GM18505 (cell line): Measurements from ENCODE around the gene GSTO2.

Experiments
- ATAC-seq: cut with Tn5 transposase; IDR thresholded peaks from one replicate; pipeline ENCODE4 v1.9.1; 2021; ENCODE audit not compliant: unreplicated experiment
- POLR2A ChIP-seq: IDR thresholded peaks from 4 replicates; pipeline ENCODE4 v1.6.1; 2011; ENCODE audit warnings: borderline replicate concordance; ENCODE audit not compliant: insufficient read depth, insufficient read length; ENCODE audit errors: extremely low read depth

GSTO2 gene

DNA sequence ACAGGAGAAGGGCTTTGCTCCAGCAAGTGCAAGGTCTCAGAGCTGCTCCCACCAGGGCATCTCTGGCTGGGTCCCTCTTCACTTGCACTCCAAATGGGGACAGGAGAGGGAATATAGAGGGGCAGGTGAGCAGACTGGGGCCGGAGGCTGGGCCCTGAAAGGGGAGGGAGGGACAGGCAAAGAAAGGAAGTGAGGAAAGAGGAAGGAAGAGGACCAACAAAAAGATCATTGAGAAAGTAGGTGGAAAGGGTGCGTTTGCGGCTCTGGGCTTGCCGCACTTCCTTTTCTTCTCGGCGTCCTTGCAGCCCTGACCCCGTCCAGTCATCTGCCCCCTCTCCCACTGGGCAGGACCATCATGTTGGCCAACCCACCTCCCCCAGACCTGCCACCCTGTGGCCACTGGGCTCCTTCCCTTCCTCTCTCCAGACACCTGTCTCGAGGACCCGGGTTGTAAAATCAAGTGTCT lies 55.3 kb downstream of the GSTO2 start:
- no peak for TF ChIP-seq POLR2A
- ATAC-seq = no peak

DNA sequence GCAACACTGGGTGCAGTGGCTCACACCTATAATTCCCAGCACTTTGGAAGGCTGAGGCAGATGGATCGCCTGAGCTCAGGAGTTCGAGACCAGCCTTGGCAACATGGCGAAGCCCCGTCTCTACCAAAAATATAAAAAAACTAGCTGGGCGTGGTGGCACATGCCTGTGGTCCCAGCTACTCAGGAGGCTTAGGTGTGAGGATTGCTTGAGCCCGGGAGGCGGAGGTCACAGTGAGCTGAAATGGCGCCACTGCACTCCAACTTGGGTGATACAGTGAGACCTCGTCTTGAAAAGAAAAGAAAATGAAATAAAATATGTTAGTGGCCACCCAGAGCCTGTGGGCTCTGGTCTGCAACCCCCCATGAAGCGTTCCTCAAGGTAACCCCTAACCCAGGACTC lies 55.9 kb downstream of the GSTO2 start:
- no peak for ATAC-seq
- TF ChIP-seq POLR2A = no peak

DNA sequence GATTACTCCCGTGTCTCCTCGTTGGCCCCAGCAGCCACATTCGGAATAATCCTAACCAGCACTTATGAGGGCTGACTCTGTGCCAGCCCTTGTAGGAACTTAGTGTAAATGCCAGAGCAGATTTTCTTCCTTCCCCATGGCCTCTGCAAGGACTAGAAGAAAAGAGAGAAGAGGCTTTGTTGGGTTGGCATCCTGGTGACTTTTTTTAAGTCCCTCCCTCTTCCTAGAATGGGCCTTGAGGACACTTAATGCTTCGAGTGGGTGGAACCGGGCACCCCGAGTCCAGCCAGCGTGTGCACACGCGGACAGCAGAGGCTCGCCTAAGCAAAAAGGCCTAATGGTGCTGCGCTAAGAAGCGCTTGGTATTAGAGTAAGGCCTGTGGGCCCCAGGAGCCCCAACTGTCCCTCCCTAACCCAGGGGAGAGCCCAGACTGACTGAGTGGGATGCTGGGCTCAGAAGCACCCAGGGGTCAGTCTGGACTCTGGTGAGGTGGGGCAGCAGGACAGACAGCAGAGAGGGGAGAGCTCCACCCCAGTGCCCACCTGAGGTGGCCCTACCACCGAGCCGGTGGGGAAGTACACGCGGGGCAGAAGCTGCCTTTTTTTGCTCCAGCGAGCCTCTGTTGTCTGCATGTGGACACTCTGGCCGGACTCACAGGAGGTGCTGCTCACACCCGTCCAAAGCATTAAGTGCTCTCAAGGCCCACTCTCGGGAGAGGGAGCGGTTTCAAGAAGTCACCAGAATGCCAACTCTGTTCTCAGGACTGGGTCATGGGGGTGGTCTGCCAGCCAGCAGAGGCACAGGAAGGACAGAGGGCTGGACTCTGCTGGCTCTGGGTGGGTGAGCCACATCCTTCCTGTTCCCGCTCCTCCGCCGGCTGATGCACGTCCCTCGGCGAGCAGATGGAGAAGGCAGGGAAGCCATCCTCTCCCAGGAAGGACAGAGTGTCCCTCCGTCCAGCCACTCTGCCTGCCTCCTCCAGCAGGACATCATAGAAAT lies 56.8 kb downstream of the GSTO2 start:
- ATAC-seq = no peak
- TF ChIP-seq POLR2A = no peak

DNA sequence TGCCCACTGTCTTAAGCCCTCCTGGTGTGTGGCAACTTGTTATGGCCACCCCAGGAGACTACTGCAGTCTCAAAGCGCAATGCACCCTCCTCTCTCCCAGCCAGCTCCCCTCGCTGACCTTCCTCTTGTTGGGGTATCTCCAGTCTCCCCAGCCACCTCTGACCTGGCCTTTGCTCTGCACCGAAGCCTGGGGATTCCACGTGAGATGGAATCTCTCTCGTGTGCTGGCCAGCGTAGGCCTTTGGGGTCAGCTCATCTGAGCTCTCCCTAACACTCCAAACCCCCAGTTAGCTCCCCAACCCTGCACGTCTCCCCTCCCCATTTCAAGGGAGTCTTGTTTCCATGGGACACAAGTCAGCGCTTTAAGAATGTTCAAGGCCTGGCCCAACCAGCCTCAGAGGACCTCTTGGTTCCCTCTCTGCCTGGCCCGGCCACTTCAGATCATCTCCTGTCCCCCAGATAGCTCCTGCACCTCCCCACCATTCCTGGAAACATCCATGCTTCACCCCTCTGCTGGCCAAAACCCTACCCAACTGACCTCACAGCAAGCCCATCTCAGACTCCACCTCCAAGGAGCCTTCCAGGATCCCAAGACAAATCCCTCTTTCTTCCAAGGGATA lies 58.1 kb downstream of the GSTO2 start:
- TF ChIP-seq POLR2A = no peak
- ATAC-seq = no peak

DNA sequence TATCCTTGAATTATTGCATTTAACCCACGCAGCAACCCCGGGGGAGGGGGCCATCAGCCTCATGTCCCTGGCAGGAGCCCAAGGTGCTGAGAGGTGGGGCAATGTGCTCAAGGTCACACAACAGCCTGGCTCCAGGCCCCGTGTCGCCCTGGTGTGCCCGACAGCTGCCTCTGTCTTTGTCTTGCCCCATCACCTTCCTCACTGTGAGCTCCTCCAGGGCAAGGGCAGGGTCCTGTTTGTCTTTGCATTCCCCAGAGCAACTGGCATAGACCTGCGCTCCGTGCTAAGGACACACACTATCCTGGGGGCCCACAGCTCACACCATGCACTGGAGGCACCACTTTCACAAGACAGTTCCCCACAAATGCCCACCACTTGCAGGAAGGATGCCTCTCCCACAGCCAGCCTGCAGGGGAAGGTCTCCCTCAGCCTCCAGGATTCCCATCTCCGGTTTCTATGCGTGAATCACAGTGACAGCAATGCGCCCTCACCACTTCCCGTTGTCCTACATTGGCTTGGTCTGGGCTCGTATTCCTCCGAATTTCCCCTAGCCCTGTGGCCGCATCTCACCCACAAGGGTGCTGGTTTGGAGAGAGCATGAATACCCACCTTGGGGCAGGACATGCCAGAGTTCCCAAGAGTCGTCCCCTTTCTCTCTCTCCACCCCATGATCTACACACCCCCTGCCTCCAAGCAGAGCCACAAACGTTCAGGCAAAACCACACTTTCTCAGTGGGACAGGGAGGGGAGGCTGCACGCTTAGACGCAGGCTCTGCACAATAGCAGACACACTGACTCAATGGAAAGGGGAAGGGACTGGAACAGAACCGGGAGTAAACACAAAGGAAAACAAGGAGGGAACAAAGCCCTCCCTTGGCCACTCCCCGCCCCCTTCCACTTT lies 59.0 kb downstream of the GSTO2 start:
- ATAC-seq = no peak
- no peak for TF ChIP-seq POLR2A

DNA sequence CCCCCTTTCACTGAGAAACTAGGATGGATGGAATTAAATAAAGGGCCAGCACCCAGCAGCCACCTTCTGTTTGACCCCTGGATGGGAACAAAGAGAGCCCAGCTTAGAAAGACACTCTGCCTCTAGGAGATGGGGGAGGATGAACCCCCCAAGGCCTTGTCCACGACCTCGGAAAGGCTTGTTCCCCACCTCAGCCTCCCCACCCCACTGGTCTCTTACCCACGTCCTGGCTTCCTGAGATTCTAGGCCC lies 59.6 kb downstream of the GSTO2 start:
- TF ChIP-seq POLR2A = no peak
- ATAC-seq = no peak

DNA sequence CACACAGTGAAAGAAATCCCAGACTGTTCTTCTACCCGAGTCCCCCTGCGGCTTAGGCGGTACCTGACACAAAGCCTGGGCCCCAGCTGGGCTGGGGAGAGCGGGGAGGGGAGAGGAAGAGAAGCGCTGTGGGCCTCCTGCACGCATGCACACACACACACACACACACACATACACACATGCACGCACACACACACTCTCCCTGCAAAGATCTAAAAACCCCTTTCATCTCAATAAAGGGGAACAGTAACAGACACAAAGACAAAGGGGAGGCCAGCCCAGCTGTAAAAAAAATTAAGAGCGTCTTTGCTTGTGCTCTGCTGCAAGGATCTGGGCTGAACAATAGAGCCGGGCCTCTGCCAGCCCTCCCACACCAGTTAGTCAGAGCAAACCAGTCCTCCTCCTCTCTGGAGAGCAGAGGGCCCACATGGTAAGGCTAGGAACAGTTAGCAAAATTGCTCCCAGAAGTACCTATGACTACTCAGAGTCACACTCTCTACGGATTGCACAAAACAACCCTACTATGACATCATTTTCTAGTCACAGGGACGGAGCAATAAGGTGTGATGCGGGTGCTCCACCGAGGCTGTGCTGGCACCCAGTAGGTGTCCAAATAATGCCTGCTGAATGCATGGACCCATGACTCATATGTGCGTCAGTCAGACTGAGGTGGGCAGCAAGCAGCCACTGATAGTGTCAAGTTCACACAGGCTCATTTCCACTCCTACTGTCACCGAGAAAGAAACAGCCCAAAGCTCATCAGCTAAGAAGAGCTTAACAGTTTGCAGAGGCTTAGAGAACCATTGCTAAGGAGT lies 60.1 kb downstream of the GSTO2 start:
- TF ChIP-seq POLR2A = no peak
- ATAC-seq = peak; percentile 70

DNA sequence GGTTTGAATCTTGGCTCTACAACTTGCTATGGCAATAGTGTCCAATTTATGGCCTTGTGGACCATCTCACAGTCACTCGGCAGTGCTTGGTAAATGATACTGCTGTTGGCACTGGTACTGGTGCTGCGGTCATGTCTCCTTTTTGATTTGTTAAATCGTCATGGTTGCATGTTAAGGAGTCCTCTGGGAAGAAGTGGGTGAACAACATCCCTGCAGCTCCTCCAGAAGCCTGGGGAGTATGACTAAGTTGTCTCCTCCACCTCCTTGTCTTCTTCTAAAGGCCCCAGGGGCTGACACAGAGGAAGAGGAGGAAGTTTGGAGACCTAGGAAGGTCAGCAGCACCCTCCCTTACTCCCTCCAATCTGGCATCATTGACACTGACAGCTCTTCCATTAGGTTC lies 60.8 kb downstream of the GSTO2 start:
- no peak for TF ChIP-seq POLR2A
- ATAC-seq = no peak

DNA sequence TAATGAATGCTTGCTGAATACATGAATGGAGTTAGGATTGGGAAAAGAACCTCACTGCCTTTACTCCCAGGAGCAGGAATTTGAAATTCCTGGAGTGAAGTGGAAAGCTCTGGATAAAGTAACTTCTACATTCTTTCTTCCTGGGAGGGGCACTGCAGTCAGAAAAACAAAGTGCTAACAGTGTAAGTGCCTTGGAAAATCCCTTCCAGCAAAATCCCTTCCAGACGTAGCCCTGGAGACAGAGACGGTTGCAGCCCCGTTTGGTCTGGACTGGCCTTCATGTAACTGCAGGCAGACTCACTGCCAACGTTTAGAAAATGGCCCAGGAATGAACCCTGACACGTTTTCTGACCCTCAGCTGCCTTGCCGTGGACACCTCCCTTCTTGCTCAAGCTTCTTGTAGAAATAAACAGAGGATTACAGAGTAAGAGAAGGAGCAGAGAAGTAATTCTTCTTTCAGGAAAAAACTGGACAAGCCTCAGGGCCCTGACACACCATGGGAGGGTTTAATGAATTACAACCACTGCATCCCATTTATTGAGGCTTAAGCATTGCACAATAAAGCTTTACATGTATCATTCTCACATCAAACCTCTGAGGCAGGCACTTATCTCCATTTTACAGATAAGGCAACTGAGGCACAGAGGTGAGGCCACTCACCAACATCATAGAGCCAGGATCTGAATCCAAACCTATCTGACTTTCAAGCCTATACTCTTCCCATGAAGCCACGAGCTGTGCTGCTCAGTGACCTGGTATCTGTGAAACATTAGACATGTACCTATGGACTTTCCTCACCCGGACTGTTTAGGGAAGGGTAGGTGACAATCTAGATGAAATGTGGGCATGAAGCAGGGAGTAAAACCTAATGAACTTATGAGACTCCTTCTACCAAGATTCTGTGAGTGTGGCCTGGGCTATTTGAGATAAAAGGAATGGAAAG lies 61.5 kb downstream of the GSTO2 start:
- TF ChIP-seq POLR2A = no peak
- ATAC-seq = no peak

DNA sequence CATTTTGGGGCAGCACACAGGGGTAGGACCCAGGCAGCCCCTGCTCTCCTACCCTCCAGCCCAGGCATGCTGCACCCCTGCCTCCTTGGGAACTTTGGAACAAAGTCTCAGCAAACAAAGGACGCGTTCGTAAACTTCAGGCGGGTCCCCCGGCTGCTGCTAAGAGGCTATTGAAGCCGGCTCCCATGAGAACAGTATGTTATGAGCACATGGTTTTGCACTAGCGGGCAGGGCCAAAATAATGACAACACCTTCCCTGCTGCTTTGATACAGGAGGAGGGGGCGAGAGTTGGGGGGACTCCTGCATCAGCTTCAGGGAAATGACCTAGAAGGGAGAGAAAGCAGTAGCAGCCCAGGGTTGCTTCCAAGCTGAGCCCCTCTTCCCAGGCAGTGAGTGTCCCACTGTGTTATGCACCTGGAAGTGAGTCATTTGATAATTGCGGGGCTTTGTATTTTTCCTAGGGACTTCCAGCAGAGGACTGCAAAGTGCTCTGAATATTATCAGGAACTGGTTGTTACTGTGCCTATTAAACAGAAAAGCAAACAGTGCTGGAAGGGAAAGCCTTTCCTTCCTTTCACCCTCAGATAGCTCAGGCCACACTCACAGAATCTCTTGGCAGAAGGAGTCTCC lies 62.3 kb downstream of the GSTO2 start:
- ATAC-seq = no peak
- no peak for TF ChIP-seq POLR2A
